Iris pigment epithelial cell (primary cell): Measurements from ENCODE around the gene CCT7.

Experiments used
- DNase-seq: peaks from one replicate; pipeline ENCODE4 v3.0.0-alpha.2; 2011; ENCODE audit warnings: low read depth

Gene CCT7

DNA sequence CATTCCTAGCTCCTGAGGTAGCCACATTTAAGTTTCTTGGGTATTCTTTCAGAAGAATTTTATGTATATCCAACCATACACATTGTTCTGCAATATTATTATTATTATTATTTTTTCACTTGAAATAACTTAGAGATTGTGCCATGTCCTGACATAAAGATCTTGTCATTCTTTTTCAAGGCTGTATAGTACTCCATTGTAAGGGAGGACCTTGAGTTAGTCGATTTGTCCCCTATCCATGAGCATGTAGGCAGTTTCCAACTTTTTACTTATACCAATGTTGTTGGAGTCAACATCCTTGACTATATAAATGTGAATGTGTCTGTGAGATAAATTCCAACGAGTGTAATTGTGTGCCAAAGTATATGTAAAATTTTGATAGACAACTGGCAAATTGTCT is 60.1 kb downstream of the CCT7 start:
- no peak for DNase-seq

GRCh38 chr2:73295751-73296400 is 61.8 kb downstream of the CCT7 start:
- no peak for DNase-seq

- DNase-seq: peak; percentile 22
Observed at GRCh38 chr2:73297151-73297559, 63.0 kb downstream of the CCT7 start.

DNA sequence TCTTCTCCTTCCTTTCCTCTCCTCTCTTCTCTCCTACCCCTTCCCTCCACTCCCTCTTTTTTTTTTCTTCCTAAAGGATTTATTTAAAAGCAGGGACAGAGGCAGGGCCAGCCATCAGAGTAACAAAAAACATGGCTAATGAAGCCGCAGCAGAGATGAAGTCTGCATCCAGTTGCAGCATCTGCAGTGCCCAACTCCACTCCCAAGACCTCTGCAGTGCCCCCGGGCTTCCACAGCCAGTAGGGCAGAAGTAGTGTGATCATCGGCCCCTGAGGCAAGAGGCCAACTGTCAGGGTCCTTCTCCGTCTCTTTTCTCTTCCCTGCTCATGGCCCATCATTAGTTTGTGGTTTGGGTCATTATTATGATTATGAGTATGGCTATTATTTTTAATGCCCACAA is 63.5 kb downstream of the CCT7 start:
- no peak for DNase-seq

DNA sequence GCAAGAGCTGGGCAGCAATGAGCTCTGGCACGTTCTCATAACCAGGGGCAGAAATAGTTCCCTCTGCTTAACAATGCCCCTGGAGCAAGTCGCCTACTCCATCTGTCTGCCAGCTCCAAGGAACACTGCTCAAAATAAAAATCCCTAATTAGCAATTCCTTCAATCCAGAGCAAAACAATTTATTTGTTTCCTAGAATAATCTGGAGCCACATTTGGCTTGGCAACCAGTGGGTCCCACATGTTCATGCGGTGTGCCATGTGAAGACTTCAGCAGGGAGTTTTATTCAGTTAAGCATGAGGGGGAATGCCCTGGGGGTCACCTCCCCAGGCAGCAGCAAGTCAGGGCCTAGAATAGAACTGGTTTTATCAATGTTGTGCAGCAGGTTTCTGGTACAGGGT is 66.8 kb downstream of the CCT7 start:
- DNase-seq: no peak

GRCh38 chr2:73301636-73302035 is 67.5 kb downstream of the CCT7 start:
- no peak for DNase-seq
